AG10803 (cell line): ENCODE data around the gene SERP2.

Experiments
- DNase-seq: peaks from one replicate; pipeline ENCODE4 v3.0.0; 2010; ENCODE audit warnings: low read depth
- H3K4me3 ChIP-seq: 2 replicates; pipeline ENCODE4 v1.5.1; 2011; ENCODE audit warnings: mild to moderate bottlenecking, low read length, control low read depth
- CTCF ChIP-seq: conservative IDR thresholded peaks from 2 replicates; pipeline ENCODE4 v1.5.1; 2011; ENCODE audit warnings: mild to moderate bottlenecking, low read length, control low read depth, inconsistent platforms

Gene SERP2

GRCh38 chr13:44401577-44401976 lies 28.0 kb downstream of the SERP2 start:
- H3K4me3 ChIP-seq, result no peak overlapping the region
- no peak for TF ChIP-seq CTCF
- no peak for DNase-seq

GRCh38 chr13:44402899-44403445 lies 29.3 kb downstream of the SERP2 start:
- no peak for DNase-seq
- H3K4me3 ChIP-seq, result no peak overlapping the region

DNA sequence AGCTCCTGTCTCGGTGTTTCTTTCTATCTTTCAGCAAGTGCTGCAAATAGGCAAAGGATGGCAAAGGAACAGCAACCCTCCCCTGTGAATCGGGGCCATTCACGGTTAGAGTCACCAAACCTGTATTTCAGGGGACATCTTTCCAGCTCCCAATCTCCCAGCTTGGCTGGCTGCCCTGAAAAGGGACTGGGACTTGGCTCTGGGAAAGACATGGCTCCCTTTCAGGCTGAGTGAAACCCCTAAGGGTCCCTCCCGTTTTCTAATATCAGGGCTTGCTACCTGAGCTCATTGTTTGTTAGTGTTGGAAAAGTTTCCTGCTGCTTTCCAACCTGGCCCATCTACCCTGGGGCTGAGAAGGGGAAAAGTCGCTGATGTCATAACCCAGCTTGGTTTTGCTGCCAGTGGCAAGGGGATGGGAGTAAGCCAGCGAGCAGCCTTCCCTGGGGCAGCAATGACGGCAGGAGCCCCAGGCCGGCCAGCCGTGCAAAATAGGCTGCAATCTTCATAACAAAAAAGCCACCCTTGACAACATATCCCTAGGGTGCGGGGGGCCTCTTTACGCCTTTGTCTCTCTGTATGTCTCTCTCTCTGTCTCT lies 29.9 kb downstream of the SERP2 start:
- DNase-seq, result no peak
- H3K4me3 ChIP-seq, result no peak overlapping the region
- TF ChIP-seq CTCF, result no peak

More at GRCh38 chr13:44402899-44403445, 29.3 kb downstream of the SERP2 start:
- TF ChIP-seq CTCF, result no peak

- TF ChIP-seq CTCF, result no peak
- H3K4me3 ChIP-seq, result no peak overlapping the region
- no peak for DNase-seq
Observed at GRCh38 chr13:44404261-44405132, 30.9 kb downstream of the SERP2 start.

GRCh38 chr13:44406617-44407016 lies 33.0 kb downstream of the SERP2 start:
- H3K4me3 ChIP-seq, result no peak overlapping the region
- no peak for DNase-seq
- no peak for TF ChIP-seq CTCF

GRCh38 chr13:44407379-44407778 lies 33.8 kb downstream of the SERP2 start:
- no peak overlapping the region for H3K4me3 ChIP-seq
- TF ChIP-seq CTCF, result no peak
- DNase-seq, result no peak
